ENCODE results near the gene GSX1.

Gene GSX1

GRCh38 chr13:27839809-27840467 lies 47.7 kb downstream of the GSX1 start (continued):
- TF ChIP-seq INSM2 (tag by site-specific recombination; IDR thresholded peaks at IDR 0.05) (0 out of 2 replicates have a peak, but pooled peaks have one; percentile 39), KLF10 (tag by site-specific recombination; IDR thresholded peaks at IDR 0.05) (no peak), ZNF639 (tag by site-specific recombination; IDR thresholded peaks at IDR 0.05) (no peak), ZNF10 (tag by site-specific recombination; IDR thresholded peaks at IDR 0.05) (no peak), HOXA7 (CRISPR knock-in tag; IDR thresholded peaks at IDR 0.05; ENCODE audit: borderline replicate concordance) (no peak), ZBTB17 (tag by site-specific recombination; IDR thresholded peaks at IDR 0.05) (no peak), ZEB2 (tag by site-specific recombination; IDR thresholded peaks at IDR 0.05) (peak; percentile 60; the same call in 1 of the 2 replicates), GLI4 (tag by site-specific recombination; IDR thresholded peaks at IDR 0.05) (no peak), ZNF366 (tag by site-specific recombination; conservative IDR thresholded peaks at IDR 0.05) (peak; percentile 45; the same call in 1 of the 2 replicates), ZBTB20 (tag by site-specific recombination; IDR thresholded peaks at IDR 0.05) (no peak), ZNF610 (tag by site-specific recombination; IDR thresholded peaks at IDR 0.05; ENCODE audit: borderline replicate concordance) (no peak), ZNF324 (tag by site-specific recombination; IDR thresholded peaks at IDR 0.05) (no peak), ZNF266 (tag by site-specific recombination; IDR thresholded peaks at IDR 0.05; ENCODE audit: low read depth) (no peak), HOXC10 (CRISPR knock-in tag; IDR thresholded peaks at IDR 0.05) (no peak), ZNF654 (tag by site-specific recombination; IDR thresholded peaks at IDR 0.05; ENCODE audit: low read depth) (0 out of 2 replicates have a peak, but pooled peaks have one; percentile 13), ZNF626 (tag by site-specific recombination; IDR thresholded peaks at IDR 0.05) (no peak), ZBTB11 (tag by site-specific recombination; conservative IDR thresholded peaks at IDR 0.05; ENCODE audit: low read depth) (no peak), TCF7L2 (IDR thresholded peaks at IDR 0.05; ENCODE audit: borderline replicate concordance, low read depth, low read length) (no peak), ZNF248 (tag by site-specific recombination; IDR thresholded peaks at IDR 0.05) (no peak), ZNF785 (tag by site-specific recombination; IDR thresholded peaks at IDR 0.05) (no peak), ZNF692 (tag by site-specific recombination; IDR thresholded peaks at IDR 0.05) (no peak), ZNF211 (tag by site-specific recombination; IDR thresholded peaks at IDR 0.05; ENCODE audit: low read depth) (no peak), ZNF26 (tag by site-specific recombination; IDR thresholded peaks at IDR 0.05) (no peak), ZNF560 (tag by site-specific recombination; IDR thresholded peaks at IDR 0.05; ENCODE audit: borderline replicate concordance) (no peak), ZNF133 (tag by site-specific recombination; IDR thresholded peaks at IDR 0.05) (no peak), ZNF645 (tag by site-specific recombination; IDR thresholded peaks at IDR 0.05) (no peak), ZNF837 (tag by site-specific recombination; IDR thresholded peaks at IDR 0.05) (no peak), ZNF449 (tag by site-specific recombination; IDR thresholded peaks at IDR 0.05) (peak; percentile 17; the same call in 1 of the 2 replicates), YY1 (tag by site-specific recombination; IDR thresholded peaks at IDR 0.05) (no peak)
